Measurements from ENCODE around the gene BNIP5. TPM values are rescaled to one million over a fixed set of nuclear protein-coding genes. Genes with fewer than 3 reads are reported as not detected.

Gene BNIP5
- total and polyA plus RNA-seq, 4 donors, result not detected

DNA sequence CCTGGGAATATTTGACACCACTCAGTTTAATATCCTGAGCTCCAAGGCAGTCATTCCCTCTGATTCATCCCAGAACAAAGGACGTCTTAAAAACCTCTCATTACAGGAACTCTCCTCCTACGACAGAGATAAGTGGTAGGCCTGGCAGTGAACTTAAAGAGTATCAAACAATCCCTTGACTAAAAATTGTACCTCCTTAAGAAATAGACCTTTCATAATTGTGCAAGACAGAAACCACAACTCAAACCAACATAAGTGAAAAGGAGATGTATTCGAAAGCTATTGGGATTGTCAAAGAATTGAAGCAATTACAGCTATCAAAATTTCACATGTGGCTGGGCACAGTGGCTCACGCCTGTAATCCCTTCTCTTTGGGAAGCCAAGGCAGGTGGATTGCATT, 19.1 kb upstream of the BNIP5 start:
- DNase-seq (ENCODE audit: low spot score), result no peak
- Histone ChIP-seq H3K9ac (ENCODE audit: low read depth in 1 of 2, low read length in 2 of 2) (no peak overlapping the region), H3K9me3 (ENCODE audit: control insufficient read depth in 4 of 4, low read length in 3 of 4) (no peaks in the 10 kb centered on the region), H3K27ac (ENCODE audit: low read depth in 1 of 2, low read length in 2 of 2) (no peak overlapping the region), H3K27me3 (ENCODE audit: control insufficient read depth in 4 of 4, insufficient read depth in 4 of 4, low read length in 3 of 4) (no peaks in the 10 kb centered on the region), H3K4me3 (ENCODE audit: low read depth in 1 of 3, low read length in 3 of 3) (no peak overlapping the region), H3K36me3 (ENCODE audit: control insufficient read depth in 4 of 4, insufficient read depth in 3 of 4, low read depth in 1 of 4, low read length in 3 of 4) (no peaks in the 10 kb centered on the region), H3K4me1 (ENCODE audit: control insufficient read depth in 4 of 4, insufficient read depth in 4 of 4, low read length in 3 of 4) (peaks cover 0 to 2% (median 0%) of the 10 kb centered on the region in 4 donors)
- 79% methylated on average over 4 of the region's 4 CpGs for WGBS
- TF ChIP-seq GABPA (IDR thresholded peaks at IDR 0.05 in 1 of 2, conservative IDR thresholded peaks at IDR 0.05 in 1 of 2) (no peak), EGR1 (IDR thresholded peaks at IDR 0.05; ENCODE audit: low read depth in 2 of 2) (no peak), FOXA2 (IDR thresholded peaks at IDR 0.05) (no peak), SP1 (IDR thresholded peaks at IDR 0.05) (no peak), HNF4A (conservative IDR thresholded peaks at IDR 0.05) (no peak)

DNA sequence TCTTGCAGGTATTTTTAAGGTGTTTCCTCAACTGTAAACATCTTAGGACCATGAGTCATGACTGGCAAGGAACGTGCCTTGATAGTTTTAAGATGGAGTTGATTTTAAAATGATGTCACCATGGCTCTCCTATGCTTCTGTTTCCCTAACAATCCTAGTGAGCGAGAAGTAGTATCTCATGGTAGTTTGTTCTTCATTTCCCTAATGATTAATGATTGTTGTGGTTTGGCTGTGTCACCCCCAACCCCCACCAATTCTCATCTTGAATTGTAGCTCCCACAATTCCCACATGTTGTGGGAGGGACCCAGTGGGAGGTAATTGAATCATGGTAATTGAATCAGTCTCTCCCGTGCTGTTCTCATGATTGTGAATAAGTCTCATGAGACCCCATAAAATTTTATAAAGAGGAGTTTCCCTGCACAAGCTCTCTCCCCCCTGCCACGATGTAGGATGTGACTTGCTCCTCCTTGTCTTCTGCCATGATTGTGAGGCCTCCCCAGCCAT, 16.8 kb upstream of the BNIP5 start:
- no peaks in the 10 kb centered on the region for H3K36me3 ChIP-seq (ENCODE audit: control insufficient read depth in 4 of 4, insufficient read depth in 3 of 4, low read depth in 1 of 4, low read length in 3 of 4)
- no peak for DNase-seq (ENCODE audit: low spot score)
- H3K4me1 ChIP-seq (ENCODE audit: control insufficient read depth in 4 of 4, insufficient read depth in 4 of 4, low read length in 3 of 4), result no peaks in the 10 kb centered on the region
- WGBS, result 86% methylated on average over 4 of the region's 4 CpGs
- H3K4me3 ChIP-seq (ENCODE audit: low read depth in 1 of 3, low read length in 3 of 3), result no peak overlapping the region
- no peak overlapping the region for H3K27ac ChIP-seq (ENCODE audit: low read depth in 1 of 2, low read length in 2 of 2)
- H3K27me3 ChIP-seq (ENCODE audit: control insufficient read depth in 4 of 4, insufficient read depth in 4 of 4, low read length in 3 of 4), result no peaks in the 10 kb centered on the region
- H3K9me3 ChIP-seq (ENCODE audit: control insufficient read depth in 4 of 4, low read length in 3 of 4), result no peaks in the 10 kb centered on the region
- no peak overlapping the region for H3K9ac ChIP-seq (ENCODE audit: low read depth in 1 of 2, low read length in 2 of 2)
- no peak for TF ChIP-seq HNF4G (IDR thresholded peaks at IDR 0.05)

DNA sequence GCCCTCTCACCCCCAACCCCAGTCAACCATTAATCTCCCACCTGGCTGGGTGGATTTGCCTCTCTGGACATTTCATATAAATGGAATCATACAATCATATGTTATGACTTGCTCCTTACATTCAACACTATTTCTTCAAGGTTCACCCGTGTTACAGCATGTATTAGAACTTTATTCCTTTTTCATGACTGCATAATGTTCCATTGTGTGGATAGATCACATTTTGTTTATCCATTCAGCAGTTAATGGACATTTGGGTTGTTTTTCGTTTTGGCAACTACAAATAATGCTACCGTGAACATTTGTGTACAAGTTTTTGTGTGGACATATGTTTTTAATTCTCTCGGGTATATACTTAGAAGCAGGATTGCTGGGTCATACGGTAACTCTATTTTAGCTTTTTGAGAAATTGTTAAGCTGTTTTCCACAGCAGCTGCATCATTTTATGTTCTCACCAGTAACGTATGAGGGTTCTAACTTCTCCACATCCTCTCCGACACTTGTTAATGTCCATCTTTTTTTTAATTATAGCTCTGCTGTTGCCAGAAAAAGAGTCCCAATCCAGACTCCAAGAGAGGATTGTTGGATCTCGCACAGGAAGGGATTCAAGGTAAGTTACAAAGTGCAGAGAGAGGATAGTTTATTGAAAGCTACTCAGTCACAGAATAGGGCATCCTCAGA, 15.9 kb upstream of the BNIP5 start:
- Histone ChIP-seq H3K4me3 (ENCODE audit: low read depth in 1 of 3, low read length in 3 of 3) (no peak overlapping the region), H3K27ac (ENCODE audit: low read depth in 1 of 2, low read length in 2 of 2) (no peak overlapping the region)
- WGBS, result 87% methylated on average over 8 of the region's 8 CpGs

More for the DNA sequence above, 15.9 kb upstream of the BNIP5 start:
- Histone ChIP-seq H3K36me3 (ENCODE audit: control insufficient read depth in 4 of 4, insufficient read depth in 3 of 4, low read depth in 1 of 4, low read length in 3 of 4) (no peaks in the 10 kb centered on the region), H3K9ac (ENCODE audit: low read depth in 1 of 2, low read length in 2 of 2) (no peak overlapping the region), H3K4me1 (ENCODE audit: control insufficient read depth in 4 of 4, insufficient read depth in 4 of 4, low read length in 3 of 4) (no peaks in the 10 kb centered on the region), H3K27me3 (ENCODE audit: control insufficient read depth in 4 of 4, insufficient read depth in 4 of 4, low read length in 3 of 4) (no peaks in the 10 kb centered on the region), H3K9me3 (ENCODE audit: control insufficient read depth in 4 of 4, low read length in 3 of 4) (no peaks in the 10 kb centered on the region)
- TF ChIP-seq, protein P1, sequence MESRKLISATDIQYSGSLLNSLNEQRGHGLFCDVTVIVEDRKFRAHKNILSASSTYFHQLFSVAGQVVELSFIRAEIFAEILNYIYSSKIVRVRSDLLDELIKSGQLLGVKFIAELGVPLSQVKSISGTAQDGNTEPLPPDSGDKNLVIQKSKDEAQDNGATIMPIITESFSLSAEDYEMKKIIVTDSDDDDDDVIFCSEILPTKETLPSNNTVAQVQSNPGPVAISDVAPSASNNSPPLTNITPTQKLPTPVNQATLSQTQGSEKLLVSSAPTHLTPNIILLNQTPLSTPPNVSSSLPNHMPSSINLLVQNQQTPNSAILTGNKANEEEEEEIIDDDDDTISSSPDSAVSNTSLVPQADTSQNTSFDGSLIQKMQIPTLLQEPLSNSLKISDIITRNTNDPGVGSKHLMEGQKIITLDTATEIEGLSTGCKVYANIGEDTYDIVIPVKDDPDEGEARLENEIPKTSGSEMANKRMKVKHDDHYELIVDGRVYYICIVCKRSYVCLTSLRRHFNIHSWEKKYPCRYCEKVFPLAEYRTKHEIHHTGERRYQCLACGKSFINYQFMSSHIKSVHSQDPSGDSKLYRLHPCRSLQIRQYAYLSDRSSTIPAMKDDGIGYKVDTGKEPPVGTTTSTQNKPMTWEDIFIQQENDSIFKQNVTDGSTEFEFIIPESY (IDR thresholded peaks at IDR 0.05), result no peak
- TF ChIP-seq FOXA2 (IDR thresholded peaks at IDR 0.05) (no peak), NR2F2 (IDR thresholded peaks at IDR 0.05) (no peak), HNF4G (IDR thresholded peaks at IDR 0.05) (no peak), RAD21 (IDR thresholded peaks at IDR 0.05) (no peak), TAF1 (conservative IDR thresholded peaks at IDR 0.05) (no peak), RXRA (IDR thresholded peaks at IDR 0.05) (no peak)
- TF ChIP-seq, protein P2, sequence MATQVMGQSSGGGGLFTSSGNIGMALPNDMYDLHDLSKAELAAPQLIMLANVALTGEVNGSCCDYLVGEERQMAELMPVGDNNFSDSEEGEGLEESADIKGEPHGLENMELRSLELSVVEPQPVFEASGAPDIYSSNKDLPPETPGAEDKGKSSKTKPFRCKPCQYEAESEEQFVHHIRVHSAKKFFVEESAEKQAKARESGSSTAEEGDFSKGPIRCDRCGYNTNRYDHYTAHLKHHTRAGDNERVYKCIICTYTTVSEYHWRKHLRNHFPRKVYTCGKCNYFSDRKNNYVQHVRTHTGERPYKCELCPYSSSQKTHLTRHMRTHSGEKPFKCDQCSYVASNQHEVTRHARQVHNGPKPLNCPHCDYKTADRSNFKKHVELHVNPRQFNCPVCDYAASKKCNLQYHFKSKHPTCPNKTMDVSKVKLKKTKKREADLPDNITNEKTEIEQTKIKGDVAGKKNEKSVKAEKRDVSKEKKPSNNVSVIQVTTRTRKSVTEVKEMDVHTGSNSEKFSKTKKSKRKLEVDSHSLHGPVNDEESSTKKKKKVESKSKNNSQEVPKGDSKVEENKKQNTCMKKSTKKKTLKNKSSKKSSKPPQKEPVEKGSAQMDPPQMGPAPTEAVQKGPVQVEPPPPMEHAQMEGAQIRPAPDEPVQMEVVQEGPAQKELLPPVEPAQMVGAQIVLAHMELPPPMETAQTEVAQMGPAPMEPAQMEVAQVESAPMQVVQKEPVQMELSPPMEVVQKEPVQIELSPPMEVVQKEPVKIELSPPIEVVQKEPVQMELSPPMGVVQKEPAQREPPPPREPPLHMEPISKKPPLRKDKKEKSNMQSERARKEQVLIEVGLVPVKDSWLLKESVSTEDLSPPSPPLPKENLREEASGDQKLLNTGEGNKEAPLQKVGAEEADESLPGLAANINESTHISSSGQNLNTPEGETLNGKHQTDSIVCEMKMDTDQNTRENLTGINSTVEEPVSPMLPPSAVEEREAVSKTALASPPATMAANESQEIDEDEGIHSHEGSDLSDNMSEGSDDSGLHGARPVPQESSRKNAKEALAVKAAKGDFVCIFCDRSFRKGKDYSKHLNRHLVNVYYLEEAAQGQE (IDR thresholded peaks at IDR 0.05), result no peak
- TF ChIP-seq, protein P3, sequence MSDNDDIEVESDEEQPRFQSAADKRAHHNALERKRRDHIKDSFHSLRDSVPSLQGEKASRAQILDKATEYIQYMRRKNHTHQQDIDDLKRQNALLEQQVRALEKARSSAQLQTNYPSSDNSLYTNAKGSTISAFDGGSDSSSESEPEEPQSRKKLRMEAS (IDR thresholded peaks at IDR 0.05), result no peak
- TF ChIP-seq, protein P4, sequence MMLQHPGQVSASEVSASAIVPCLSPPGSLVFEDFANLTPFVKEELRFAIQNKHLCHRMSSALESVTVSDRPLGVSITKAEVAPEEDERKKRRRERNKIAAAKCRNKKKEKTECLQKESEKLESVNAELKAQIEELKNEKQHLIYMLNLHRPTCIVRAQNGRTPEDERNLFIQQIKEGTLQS (IDR thresholded peaks at IDR 0.05), result no peak
- TF ChIP-seq, protein P5, sequence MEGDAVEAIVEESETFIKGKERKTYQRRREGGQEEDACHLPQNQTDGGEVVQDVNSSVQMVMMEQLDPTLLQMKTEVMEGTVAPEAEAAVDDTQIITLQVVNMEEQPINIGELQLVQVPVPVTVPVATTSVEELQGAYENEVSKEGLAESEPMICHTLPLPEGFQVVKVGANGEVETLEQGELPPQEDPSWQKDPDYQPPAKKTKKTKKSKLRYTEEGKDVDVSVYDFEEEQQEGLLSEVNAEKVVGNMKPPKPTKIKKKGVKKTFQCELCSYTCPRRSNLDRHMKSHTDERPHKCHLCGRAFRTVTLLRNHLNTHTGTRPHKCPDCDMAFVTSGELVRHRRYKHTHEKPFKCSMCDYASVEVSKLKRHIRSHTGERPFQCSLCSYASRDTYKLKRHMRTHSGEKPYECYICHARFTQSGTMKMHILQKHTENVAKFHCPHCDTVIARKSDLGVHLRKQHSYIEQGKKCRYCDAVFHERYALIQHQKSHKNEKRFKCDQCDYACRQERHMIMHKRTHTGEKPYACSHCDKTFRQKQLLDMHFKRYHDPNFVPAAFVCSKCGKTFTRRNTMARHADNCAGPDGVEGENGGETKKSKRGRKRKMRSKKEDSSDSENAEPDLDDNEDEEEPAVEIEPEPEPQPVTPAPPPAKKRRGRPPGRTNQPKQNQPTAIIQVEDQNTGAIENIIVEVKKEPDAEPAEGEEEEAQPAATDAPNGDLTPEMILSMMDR (IDR thresholded peaks at IDR 0.05; ENCODE audit: low read depth, low read length, missing input control), result no peak
- no peak for DNase-seq (ENCODE audit: low spot score)

Data from liver (tissue), 9 donors.